Cerebellar nuclear complex (tissue), 1 donor: ENCODE data around the gene ATL1.

ENCODE experiments used
- DNase-seq, 2 experiments: peaks; one replicate each; lab custom pipeline; 2025; lab: John Stamatoyannopoulos, UW

The ATL1 gene

GRCh38 chr14:50559990-50560930 lies at the start of gene ATL1:
Gene ATL1 (plus strand): TSS chr14:50560145. CDS start chr14:50560266, 121 bp downstream.
- DNase-seq: peak; percentile 28 to 64

DNA sequence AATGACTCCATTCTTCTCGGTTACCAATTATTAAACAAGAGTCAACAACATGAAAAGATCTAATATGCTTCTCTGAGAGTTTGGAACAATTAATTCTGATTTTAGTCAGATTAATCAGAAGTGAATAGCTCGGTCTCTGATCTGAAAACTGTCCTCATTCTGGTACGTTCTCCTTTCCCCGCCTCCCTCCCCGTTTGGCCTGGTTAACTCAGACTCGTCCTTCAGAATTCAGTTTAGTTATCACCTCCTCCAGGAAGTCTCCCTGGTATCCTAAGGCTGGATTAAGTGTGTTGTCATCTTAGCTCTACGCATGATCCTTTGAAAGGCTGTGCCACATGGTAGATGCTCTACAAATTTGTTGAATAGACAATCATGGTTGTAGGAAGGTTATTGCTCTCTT lies 49.8 kb upstream of the ATL1 start:
- no peak for DNase-seq

- no peak for DNase-seq
Measured at GRCh38 chr14:50512463-50512862, 47.5 kb upstream of the ATL1 start.

DNA sequence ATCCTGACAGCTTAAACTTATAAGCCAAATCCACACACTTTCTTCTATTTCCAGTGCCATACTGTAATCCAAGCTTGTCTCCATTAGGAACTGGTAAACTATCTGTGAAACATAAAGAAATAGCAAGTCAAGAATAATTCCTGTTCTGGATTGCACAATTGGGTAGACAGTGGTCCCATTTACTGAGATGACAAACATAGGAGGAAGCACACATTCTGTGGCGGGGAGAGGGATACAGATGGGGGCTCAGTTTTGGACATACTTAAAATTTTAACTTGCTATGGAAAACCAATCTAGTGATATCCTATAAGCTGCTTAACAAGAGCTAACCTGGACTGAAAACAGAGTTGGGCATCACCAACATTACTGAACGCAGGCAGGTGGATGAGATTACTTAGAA lies 43.9 kb upstream of the ATL1 start:
- DNase-seq: no peak

DNA sequence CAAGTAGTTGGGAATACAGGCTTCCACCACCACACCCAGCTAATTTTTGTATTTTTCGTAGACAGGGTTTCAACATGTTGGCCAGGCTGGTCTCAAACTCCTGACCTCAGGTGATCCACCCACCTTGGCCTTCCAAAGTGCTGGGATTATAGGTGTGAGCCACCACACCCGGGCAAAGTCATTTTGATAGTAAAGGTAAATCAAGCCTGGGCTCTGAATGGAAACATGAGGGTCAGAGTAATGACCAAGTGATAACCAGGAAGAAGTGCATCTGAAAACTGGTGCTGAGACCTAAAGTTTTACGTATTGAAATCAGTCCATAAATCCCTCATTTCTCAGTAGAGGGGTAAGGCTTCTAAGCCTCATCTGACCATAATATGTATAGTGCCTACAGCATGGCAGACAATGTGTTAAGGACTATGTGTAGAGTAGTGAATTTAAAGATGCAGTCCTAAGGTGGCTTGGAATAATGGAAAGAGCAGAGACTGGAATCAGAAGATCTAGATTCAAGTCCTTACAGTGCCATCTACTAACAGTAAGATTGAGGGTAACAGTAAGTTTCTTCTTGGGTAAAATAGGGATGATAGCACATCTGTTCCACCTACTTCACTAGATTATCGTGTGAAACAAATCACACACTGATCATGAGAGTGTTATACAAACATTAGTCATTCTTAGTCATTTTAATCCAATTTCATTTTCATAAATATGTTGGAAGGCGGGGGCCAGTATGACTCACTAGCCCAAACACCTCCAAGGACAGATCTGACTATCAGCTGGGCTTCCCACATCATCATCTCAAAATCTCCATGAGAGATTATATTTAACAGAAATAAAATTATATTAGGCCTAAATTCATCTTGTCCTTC lies 38.8 kb upstream of the ATL1 start:
- DNase-seq: no peak

GRCh38 chr14:50521912-50522341 lies 38.0 kb upstream of the ATL1 start:
- DNase-seq: no peak

- no peak for DNase-seq
Measured at GRCh38 chr14:50523271-50524041, 36.5 kb upstream of the ATL1 start.

DNA sequence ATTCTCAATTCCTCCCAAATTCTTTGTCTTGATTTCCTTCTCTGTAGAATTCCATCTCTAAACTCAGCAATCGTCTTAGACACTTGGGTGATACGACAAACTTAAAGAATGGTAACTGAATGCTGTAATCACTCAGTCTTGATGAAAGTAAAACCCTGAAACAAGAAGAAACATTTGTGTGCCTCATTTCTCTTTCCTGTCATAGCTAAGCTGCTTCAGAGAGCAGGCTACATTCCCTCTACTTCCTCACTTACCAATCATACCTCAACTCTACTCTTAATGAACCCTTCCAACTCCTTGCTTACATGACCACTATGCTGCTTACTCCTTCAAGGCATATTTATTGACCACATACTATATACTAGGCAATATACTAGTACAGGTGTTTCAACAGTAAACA lies 35.9 kb upstream of the ATL1 start:
- no peak for DNase-seq

- DNase-seq: no peak
Measured at GRCh38 chr14:50524731-50525515, 35.0 kb upstream of the ATL1 start.

DNA sequence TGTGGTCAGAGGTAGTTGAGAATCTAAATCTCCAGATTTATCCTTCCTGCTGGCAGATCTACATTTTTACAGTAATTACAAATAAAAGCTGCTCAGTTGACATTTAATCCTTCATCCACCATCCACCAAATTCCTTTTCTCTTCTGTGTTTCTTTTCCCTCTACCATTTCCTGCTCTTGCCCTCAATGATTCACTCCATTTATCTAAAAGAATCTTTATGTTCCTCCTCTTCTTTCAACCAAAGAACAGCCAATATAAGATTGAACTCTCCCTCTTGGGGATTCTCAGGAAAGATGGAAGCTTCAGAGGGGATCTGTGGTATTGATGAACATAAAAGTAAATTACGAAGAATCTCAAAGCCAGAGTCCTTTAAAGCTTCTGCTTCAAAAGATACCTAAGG lies 31.9 kb upstream of the ATL1 start:
- DNase-seq: no peak

DNA sequence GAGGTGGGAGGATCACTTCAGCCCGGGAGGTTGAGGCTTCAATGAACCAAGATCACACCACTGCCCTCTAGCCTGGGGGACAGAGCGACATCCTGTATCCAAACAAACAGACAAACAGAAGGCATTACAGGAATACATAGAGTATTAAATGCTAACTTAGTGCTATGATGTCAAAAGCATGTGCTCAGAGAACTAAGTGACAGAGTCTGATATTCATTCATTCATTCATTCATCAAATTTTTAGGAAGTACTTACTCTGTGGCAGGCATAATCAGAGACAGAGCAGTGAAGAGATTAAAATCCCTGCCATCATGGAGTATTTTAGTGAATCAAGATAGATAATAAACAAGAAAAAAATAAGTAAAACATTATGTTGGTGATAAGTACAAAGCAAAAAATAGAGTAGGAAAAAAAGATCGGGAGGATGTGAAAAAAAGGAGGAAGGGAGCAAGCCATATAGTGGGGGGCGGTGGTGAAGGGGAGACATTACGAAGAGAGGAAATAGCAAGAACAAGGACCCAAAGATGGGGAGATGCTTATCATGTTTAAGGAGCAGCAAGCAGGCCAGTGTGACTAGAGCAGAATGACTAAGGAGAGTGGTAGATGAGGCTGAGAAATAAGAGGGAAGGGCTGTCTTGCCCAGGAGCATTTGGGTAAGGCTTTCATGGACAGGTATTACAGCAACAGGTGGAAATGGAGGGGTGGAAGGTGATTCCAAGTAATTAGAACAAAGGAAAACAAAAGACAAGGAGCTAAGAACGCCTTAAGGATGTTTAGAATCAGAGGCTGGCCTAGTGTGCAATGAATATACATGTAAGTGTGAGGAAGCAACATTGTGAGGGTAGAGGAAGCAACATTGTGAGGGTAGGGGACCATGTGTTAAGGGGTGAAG lies 30.4 kb upstream of the ATL1 start:
- DNase-seq: no peak

DNA sequence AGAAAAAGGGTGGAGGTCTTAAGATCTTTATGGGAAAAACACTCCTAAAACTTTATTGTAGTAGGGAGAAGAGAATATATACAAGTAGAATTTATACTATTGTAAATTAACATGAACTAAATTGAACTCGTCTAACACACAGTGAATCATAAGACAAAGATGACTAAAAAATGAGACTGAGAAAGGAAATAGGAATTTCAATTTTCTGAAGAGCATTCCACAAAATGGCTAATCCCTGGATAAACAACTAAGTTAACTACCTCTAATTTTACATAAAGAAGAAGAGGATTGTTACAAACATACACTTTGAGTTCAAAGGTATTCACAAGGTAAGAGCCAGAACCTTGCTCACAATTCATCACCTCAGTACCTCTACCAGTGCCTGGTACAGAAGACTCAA lies 29.6 kb upstream of the ATL1 start:
- DNase-seq: no peak

- no peak for DNase-seq
Measured at GRCh38 chr14:50530794-50531365, 29.1 kb upstream of the ATL1 start.

DNA sequence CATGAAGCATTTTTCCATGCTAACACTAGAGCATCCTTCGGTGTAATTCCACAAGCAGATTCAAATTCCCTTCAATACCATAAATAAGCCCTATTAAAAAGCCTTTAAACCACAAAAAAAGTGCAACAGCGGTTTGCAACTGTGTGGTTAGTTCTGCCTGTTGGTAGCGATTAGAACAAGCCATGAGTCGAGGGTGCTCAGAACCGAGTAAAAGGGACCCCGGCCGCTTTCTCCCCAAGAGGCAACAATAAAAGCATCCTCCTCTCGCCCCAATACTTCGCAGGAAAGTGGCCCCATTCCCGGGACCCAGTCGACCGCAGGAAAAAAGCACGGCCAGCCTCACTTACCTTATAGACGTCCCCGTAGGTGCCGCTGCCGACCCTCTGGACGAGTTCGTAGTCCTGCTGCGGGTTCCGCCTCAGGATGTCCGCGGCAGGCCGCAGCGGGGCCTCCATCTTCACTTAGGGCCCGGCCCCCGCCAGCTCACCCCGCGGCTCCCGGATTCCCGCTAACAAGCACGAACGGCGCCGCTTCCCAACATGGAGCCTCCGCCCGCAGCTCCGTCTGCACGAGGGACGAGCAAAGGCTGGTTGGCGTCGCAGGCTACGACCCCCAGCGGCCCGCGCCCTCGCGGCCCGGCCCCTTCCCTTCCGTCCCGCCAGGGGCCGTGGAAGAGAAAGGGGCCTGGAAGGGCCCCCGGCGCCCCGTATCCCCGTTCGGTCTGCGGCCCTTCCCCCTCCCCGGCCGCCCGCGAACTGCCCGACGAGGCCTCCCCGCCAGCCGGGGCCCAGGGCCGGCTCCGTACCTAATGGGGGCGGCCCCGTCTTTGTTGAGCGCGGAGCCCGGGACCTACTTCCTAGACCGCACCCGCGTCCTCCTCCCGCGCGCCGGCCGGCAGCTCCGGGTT lies 28.1 kb upstream of the ATL1 start:
- no peak for DNase-seq

GRCh38 chr14:50532502-50533240 lies 27.3 kb upstream of the ATL1 start, which contains the start of gene MAP4K5:
Gene MAP4K5 (minus strand): TSS chr14:50532569. CDS start chr14:50532049, 520 bp downstream.
- peak in 1 of 2 experiments; percentile 45 for DNase-seq

DNA sequence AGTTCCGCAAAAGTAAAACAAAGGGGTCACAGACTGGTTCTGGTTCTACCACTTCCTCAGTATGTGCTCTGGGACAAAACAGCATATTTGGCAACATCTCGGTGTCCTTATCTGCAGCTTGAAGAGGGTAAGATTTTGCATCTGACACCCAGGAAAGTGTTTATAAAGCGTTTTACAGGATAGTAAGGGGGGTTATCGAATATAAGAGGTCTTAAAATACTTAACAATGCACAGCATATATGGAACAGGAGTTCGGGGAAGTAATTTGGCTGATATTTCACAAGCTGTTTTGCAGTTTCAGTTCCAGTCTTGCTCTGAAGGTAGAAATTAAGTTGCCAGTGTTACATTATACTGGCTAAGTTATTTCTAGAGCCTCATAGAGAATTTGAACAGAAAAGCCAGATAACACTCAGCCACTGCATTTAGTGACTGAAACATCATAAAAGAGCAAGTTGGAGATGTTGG lies 26.7 kb upstream of the ATL1 start:
- no peak for DNase-seq

GRCh38 chr14:50533806-50534205 lies 26.1 kb upstream of the ATL1 start:
- DNase-seq: no peak

DNA sequence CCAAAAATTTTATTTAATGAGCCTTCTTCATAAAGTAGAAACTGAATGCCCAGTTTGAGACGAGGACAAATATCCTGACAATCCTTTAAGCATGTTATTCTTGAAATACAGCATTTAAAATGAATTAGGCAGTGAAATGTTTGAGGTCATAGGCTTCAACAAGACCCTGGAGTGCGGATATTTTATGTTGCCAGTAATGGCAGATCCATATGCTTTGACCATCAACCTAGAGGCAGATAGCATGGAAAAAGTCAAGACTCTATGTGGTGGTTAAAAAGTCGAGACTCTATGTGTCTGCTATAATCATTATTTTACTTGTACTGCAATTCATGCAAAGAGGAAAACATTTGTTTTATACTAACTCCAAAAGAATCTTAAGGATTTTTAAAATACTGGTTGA lies 25.5 kb upstream of the ATL1 start:
- DNase-seq: no peak
